ES-I3 (cell line): ENCODE measurements around the gene PDCD4.
"Not testable (repeated sequence)": the region's sequence is repeated elsewhere in the genome, so short reads cannot be mapped to it uniquely, and the experiment has no call there.

Experiments
- H3K36me3 ChIP-seq: 2 replicates; pipeline ENCODE4 v1.6.1; 2013; ENCODE audit warnings: mild to moderate bottlenecking, low read length, control low read depth, moderate library complexity; ENCODE audit not compliant: insufficient read depth
- H3K4me1 ChIP-seq: 2 replicates; pipeline ENCODE4 v1.6.1; 2013; ENCODE audit warnings: mild to moderate bottlenecking, control low read depth, low read length; ENCODE audit not compliant: insufficient read depth
- H3K9ac ChIP-seq: 2 replicates; pipeline ENCODE4 v1.6.1; 2013; ENCODE audit warnings: low read depth, mild to moderate bottlenecking, low read length, moderate library complexity
- H3K9me3 ChIP-seq: 2 replicates; pipeline ENCODE4 v1.6.1; 2013; ENCODE audit warnings: mild to moderate bottlenecking, low read length, moderate library complexity; ENCODE audit not compliant: control insufficient read depth, insufficient read depth

The PDCD4 gene

DNA sequence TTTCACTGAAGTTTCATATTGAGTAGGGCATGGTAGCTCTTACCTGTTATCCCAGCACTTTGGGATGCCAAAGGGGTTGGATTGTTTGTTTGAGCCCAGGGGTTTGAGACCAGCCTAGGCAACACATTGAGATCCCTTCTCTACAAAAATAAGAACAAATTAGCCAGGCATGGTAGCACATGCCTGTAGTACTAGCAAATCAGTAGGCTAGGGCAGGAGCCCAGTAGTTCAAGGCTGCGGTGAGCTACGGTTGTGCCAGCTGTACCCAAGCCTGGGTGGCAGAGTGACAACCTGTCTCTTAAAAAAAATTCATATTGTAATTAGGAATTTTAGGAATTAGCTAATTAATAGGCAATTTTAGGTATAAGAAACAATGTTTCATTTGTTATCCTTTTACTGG lies 29.3 kb downstream of the PDCD4 start:
- H3K4me1 ChIP-seq, result 0 out of 2 replicates have a peak, but pooled peaks cover 3% of the 10 kb centered on the region
- no peak overlapping the region for H3K9ac ChIP-seq
- 0 out of 2 replicates have a peak, but pooled peaks cover 3% of the 10 kb centered on the region for H3K36me3 ChIP-seq
- H3K9me3 ChIP-seq, result no peaks in the 10 kb centered on the region

GRCh38 chr10:110901954-110902819 lies 30.5 kb downstream of the PDCD4 start:
- H3K4me1 ChIP-seq, result 0 out of 2 replicates have a peak, but pooled peaks cover 3% of the 10 kb centered on the region
- H3K36me3 ChIP-seq, result 0 out of 2 replicates have a peak, but pooled peaks cover under 1% of the 10 kb centered on the region
- no peaks in the 10 kb centered on the region for H3K9me3 ChIP-seq
- no peak overlapping the region for H3K9ac ChIP-seq

DNA sequence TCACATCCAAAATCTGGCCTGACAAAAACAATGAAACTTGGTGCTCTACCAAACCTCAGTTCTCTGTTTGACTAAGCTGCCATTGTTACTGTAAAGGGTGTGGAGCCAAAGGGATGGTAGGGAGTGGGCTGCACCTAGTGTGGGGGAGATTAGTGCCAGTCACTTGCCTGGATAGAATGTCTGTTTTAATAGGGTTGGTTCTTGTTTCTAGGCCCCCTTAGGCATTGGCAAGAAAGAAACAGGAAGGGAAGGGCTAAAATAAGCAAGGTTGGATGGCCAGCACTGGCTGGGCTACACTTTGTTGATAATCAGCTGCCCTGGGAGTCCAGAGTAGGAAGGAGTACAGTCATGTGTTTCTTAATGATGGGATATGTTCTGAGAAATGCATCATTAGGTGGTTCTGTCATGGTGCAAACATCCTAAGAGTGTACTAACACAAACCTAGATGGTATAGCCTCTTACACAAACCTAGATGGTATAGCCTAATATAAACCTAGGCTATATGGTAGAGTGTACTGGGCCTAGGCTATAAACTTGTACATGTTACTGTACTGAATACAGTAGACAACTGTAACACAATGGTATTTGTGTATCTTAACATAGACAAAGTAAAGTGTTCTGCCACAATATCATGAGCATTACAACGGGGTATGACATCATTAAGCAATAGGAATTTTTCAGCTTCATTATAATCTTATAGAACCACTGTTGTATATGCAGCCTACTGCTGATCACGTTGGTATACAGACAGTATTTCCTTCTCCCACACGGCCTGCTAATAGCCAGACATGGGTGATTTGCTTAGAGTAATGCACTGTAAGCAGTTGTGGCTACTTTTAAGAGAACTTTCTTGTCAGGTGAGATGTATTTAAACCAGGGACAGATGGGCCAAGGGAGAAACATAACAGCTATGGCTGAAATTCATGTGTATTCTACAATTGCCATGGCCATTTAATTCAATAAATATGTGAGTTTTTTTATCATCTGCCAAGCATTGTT lies 31.9 kb downstream of the PDCD4 start:
- Histone ChIP-seq H3K36me3 (no peaks in the 10 kb centered on the region), H3K4me1 (0 out of 2 replicates have a peak, but pooled peaks cover 3% of the 10 kb centered on the region), H3K9me3 (no peaks in the 10 kb centered on the region), H3K9ac (no peak overlapping the region)

DNA sequence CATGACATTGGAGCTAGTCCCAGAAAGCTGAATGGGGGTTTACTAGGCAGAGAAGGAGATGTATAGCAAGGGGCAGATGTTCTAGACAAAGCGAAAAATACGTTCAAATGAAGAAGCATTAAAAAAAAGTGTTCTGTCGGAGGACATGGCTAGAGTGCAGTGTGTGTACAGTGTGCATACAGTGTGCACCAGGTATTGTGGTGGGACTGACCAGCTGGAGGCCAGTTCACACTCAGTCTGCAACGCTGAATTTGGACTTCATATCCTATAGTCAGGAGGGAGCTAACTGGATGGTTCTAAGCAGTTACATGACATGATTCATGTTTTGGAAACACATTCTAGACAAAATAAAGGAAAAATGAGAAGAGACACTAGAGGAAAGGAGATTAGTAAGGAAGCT lies 38.4 kb downstream of the PDCD4 start:
- no peaks in the 10 kb centered on the region for H3K36me3 ChIP-seq
- no peaks in the 10 kb centered on the region for H3K4me1 ChIP-seq
- H3K9me3 ChIP-seq, result no peaks in the 10 kb centered on the region
- H3K9ac ChIP-seq, result no peak overlapping the region

GRCh38 chr10:110912374-110912773 lies 40.6 kb downstream of the PDCD4 start:
- Histone ChIP-seq H3K4me1 (peaks cover 8% of the 10 kb centered on the region), H3K9ac (no peak overlapping the region), H3K36me3 (no peaks in the 10 kb centered on the region), H3K9me3 (no peaks in the 10 kb centered on the region)

GRCh38 chr10:110914431-110914830 lies 42.7 kb downstream of the PDCD4 start:
- H3K36me3 ChIP-seq, result no peaks in the 10 kb centered on the region
- peaks cover 8% of the 10 kb centered on the region for H3K4me1 ChIP-seq
- no peaks in the 10 kb centered on the region for H3K9me3 ChIP-seq
- H3K9ac ChIP-seq, result no peak overlapping the region

GRCh38 chr10:110915035-110915434 lies 43.3 kb downstream of the PDCD4 start:
- Histone ChIP-seq H3K36me3 (no peaks in the 10 kb centered on the region), H3K9ac (no peak overlapping the region), H3K4me1 (peaks cover 8% of the 10 kb centered on the region), H3K9me3 (no peaks in the 10 kb centered on the region)

- H3K36me3 ChIP-seq, H3K4me1 ChIP-seq, H3K9ac ChIP-seq, H3K9me3 ChIP-seq: not testable (repeated sequence)
These were observed 43.9 kb downstream of the PDCD4 start for GRCh38 chr10:110915600-110915999.

- Histone ChIP-seq H3K9ac (no peak overlapping the region), H3K36me3 (no peaks in the 10 kb centered on the region), H3K4me1 (peaks cover 8% of the 10 kb centered on the region), H3K9me3 (no peaks in the 10 kb centered on the region)
These were observed 45.0 kb downstream of the PDCD4 start for GRCh38 chr10:110916554-110917346.

- Histone ChIP-seq H3K4me1 (peaks cover 8% of the 10 kb centered on the region), H3K36me3 (no peaks in the 10 kb centered on the region), H3K9ac (peak overlapping the region; percentile 100), H3K9me3 (no peaks in the 10 kb centered on the region)
These were observed 46.5 kb downstream of the PDCD4 start for GRCh38 chr10:110918269-110918642.

DNA sequence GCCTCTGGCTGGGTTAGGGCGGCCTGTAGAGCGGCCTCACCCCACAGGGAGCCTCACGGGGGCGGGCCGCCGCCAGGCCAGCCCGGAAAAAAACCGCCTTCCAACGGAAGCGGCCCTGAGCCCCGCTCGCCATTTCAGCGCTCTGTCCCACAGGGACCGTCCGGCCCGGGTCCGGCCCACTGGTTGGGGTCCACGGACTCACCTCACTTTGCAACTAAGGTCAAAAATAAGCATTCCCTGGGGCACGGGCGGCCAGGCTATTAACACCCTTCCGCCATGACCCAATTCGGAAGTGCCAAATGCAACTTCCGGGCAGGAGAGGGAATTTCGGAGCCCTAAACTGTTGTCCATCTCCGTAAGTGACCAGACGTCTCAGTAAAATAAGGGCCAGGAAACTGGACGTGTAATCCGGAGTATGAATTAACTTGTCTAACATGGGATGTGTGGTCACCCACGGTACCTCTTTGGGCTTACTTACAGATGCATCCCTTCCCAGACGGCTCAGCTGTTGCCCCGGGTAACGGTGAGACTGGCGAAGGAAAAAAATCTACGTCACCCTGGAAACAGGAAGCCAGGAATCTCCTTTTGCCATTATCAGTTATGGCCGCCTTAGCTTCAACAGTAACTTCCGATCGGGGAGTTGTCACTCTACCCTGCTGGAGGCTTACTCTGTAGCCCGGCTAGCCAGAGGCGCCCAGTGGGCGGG lies 47.1 kb downstream of the PDCD4 start, which contains the start of gene BBIP1:
BBIP1 (minus strand) TSS at position 538 of the 706 bp plus-strand sequence. CDS start 1,023 bp downstream, outside the sequence.
- Histone ChIP-seq H3K9ac (peak within 1 kb of the TSS; percentile 100), H3K4me1 (peaks cover 8% of the 10 kb centered on the region), H3K9me3 (no peaks in the 10 kb centered on the region), H3K36me3 (no peaks in the 10 kb centered on the region)

DNA sequence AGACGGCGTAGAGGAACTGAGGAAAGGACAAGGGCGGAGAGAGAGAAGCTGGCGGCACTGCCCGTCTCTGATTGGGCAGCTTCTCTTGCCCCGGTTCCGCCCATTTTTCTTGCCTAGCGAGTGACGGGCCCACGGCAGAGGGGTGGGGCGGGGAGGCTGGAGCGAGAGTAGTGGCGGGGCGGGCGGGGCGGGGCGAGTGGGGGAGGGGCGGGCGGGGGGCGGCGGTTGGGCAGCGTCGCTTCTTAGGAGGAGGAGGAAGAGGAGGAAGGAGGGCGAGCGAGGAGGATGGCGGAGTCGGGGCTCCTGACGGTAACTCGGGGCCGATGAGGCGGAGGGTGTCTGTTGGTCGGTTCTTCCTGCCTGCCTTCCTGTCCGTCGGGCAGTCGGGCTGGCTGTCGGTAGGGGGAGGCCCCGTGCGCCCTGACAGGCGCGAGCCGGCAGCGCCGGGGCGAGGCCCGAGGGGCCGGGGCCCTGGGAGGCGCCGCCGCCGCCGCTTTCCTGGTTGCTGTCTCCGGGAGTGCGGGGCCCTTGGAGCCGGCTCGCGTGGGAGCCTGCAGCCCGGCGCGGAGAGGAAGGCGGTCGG lies 47.7 kb downstream of the PDCD4 start, which contains the start of gene SHOC2:
SHOC2 (plus strand) TSS at position 256 of the 583 bp plus-strand sequence. CDS start 44,755 bp downstream, outside the sequence.
- no peaks in the 10 kb centered on the region for H3K9me3 ChIP-seq
- peak within 1 kb of the TSS; percentile 100 for H3K9ac ChIP-seq
- peaks cover 8% of the 10 kb centered on the region for H3K4me1 ChIP-seq
- no peaks in the 10 kb centered on the region for H3K36me3 ChIP-seq
